NCI-H1417 treated with DMSO at 0.1 percent for 48 hours (cell line): ENCODE measurements around the gene KHDRBS1.
"Not testable (repeated sequence)": the region's sequence is repeated elsewhere in the genome, so short reads cannot be mapped to it uniquely, and the experiment has no call there.

Experiments used
- DNase-seq: peaks from one replicate; lab custom pipeline; 2025; lab: John Stamatoyannopoulos, UW

The KHDRBS1 gene

DNA sequence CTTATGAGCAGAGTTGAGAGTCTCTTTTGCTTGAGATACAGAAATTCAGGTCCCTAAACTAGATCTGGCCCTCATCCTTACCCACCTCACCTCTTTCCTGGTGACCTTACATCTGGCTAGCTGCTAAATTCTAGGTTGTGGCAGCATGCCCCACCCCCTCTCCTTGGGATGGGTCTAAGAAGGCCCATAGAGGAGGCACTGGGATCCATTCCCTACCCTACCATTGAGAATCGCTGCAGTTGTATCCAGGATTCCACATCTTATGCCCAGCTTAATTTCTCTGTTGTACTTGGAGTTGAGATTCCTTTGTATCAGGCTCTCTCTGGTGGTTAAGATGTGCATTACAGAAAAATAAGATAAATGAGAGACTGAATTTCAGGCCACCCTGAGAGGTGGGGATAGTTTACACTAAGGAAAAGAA is 49.6 kb downstream of the KHDRBS1 start:
- peak; percentile 26 for DNase-seq

DNA sequence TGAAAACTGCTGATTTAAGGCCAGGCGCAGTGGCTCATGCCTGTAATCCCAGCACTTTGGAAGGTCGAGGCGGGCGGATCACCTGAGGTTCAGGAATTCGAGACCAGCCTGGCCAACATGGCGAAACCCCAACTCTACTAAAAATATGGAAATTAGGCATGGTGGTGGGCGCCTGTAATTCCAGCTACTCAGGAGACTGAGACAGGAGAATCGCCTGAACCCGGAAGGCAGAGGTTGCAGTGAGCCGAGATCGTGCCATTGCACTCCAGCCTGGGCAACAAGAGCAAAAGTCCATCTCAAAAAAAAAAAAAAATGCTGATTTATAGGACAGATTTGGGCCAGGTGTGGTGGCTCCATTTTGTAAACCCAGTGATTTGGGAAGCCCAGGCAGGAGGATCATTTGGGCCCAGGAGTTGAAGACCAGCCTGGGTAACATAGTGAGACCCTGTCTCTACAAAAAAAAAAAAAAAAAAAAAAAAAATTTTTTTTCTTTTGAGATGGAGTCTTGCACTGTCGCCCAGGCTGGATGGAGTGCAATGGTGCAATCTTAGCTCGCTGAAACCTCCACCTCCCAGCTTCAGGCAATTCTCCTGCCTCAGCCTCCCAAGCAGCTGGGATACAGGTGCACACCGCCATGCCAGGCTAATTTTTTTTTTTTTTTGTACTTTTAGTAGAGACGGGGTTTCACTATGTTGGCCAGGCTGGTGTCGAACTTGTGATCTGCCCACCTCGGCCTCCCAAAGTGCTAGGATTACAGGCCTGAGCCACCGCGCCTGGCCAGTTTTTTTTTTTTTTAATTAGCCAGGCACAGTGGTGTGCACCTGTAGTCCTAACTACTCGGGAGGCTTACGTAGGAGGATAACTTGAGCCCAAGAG is 52.2 kb downstream of the KHDRBS1 start:
- DNase-seq, result not testable (repeated sequence)

GRCh38 chr1:32066489-32066873 is 52.8 kb downstream of the KHDRBS1 start:
- DNase-seq, result no peak

DNA sequence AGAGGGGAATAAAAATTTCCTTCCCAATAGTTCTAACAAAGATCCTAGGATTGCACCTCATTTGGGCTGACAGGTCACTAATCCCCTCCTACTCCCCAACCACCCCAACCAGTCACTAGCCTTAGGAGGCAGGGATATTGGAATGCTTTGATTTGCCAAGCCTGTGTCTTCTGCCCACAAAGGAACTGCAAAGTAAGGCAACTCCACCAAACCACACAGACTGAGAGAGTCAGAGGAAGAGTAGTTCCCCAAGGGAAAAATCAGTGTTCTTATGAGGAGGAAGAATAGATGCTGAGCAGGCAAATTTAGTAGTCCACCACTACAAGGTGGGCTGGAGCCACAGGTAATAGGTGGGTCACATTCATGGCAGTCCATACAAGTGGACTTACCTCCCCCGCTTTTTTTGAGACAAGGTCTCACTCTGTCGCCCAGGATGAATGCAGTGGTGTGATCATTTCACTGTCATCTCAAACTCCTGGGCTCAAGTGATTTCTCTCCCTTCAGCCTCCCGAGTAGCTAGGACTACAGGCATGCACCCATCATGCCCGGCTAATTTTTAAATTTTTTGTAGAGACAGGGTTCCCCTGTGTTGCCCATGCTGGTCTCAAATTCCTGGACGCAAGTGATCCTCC is 55.4 kb downstream of the KHDRBS1 start:
- no peak for DNase-seq

GRCh38 chr1:32071758-32072621 is 58.3 kb downstream of the KHDRBS1 start:
- peak; percentile 51 for DNase-seq

DNA sequence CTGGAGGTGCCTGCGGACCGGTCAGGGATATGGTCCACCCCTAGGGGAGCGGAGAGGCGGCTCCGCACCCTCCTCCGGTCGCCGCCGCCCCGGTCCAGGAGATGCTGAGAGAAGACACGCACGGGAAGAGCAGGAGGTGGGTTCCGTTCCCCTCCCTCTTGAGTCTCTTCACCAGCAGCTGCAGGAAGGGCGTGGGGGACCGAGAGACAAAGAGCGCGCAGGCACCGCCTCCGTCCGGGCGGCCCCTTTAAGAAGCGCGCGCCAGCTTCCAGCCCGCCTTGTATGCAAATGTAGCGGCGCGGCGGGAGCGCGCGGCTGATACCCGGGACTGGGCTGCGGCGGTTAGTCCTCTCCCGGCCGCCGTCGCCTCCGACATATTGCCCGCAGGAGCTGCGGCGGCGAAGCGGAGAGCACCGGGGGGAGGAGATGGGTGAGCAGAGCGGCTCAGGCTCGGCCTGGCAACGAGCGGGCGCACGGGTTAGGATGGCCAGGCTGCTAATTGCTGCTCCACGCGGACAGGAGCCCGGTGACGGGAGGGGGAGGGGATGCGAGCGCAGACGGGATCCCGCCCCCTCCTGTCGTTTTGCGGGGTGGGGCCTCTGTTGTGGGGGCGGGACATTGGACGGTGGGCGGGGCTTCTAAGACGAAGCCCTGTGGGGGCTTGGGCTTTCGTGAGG is 59.1 kb downstream of the KHDRBS1 start, which contains the start of gene TMEM39B:
TMEM39B (plus strand) TSS at position 318 of the 677 bp plus-strand sequence; CDS start at position 427, 109 bp downstream.
- DNase-seq, result peak; percentile 81

DNA sequence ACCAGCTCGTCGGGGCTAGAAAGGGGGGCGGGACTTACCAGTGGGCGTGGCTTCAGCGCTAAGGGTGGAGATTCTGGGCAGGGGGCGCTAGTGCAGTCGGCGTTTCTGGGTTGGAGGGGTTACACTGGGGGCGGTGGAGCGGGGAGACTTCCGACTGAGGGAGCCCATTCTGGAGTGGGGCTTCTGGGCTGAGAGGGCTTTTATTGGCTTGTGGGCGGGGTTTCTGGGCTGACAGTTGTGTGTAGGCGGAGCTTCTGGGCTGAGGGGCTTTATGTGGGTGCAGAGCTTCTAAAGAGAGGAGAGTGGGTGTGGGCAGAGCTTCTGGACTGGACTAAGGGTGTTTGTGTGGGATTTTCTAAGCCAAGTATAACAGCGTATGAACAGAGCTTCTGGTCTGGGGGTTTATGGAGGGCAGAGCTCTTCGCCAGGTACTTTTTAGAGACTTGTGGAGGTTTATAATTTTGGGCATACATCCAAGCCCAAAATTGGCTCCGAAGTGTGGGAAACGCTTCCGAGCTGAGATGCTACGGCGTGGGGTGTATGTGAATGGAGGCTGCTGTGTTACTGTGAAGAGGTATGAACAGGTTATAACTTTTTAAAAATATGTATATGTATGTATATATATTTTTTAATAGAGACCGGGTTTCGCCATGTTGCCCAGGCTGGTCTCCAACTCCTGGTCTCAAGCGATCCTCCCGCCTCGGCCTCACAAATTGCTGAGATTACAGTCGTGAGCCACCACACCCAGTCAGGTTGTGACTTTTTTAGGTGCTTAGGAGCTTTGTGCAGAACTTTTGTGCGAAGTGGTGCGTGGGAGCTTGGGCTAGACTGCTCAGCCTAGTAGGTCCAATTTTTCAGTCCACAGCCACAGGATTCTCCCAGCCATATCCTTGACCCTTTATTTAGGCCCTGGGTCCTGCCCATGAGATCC is 59.9 kb downstream of the KHDRBS1 start:
- DNase-seq, result peak; percentile 56

- no peak for DNase-seq
Measured at GRCh38 chr1:32074841-32075240, 61.2 kb downstream of the KHDRBS1 start.

DNA sequence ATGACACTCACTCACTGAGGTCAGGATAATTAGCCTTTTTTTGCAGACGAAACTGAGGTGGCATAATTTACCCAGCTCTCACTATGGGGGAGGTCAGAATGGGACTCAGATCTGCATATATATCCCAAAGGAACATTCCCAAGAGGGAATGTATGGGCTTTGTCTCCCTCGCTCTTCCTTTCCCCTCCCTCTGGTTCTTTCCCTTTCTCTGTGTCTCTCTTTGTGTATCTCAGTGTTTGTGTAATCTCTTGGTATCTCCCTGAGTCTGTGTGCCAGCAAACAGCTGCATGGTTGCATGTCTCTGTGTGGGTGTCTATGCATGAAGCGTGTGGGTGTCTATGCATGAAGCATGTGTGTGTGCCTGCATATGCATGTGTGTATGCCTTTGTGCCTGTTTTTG is 63.8 kb downstream of the KHDRBS1 start:
- DNase-seq, result no peak

DNA sequence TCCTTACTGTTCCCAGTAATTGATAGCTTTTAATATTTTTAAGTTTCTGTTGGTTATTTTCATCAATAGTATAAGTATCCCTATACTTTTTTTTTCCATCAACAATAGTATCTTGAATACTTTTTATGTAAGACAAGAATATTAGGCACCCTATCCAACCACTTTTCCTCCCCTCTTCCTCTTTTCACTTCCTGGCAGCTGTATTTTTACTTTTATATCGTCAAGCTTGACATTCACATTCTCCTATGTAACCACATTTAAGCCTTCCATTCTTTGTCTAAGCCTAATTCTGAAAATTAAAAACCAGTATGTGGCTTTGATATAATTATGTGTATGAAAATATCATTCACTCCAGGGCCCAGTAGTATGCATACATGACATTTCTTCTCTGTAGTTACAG is 68.4 kb downstream of the KHDRBS1 start:
- DNase-seq, result no peak

DNA sequence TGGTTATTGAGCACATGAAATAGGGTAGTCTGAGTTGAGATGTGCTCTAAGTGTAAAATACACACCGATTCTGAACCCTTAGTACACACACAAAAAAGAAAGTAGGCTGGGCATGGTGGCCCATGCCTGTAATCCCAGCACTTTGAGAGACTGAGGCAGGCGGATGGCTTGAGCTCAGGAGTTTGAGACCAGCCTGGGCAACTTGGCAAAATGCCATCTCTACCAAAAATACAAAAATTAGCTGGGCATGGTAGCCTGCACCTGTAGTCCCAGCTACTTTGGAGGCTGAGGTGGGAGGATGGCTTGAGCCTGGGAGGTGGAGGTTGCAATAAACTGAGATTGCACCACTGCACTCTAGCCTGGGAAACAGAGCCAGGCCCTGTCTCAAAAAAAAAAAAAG is 72.7 kb downstream of the KHDRBS1 start:
- DNase-seq, result not testable (repeated sequence)

GRCh38 chr1:32091176-32091575 is 77.5 kb downstream of the KHDRBS1 start:
- DNase-seq, result no peak

- no peak for DNase-seq
Measured at GRCh38 chr1:32091591-32091990, 77.9 kb downstream of the KHDRBS1 start.
